Body of pancreas (tissue), 4 donors: ENCODE data around the gene PSMB1.

ENCODE experiments used
- CTCF ChIP-seq, 7 experiments: fragments of 450-650 bp in 4 of 7; fragments of 200-600 bp in 3 of 7; sonication (generic) in 3 of 7; IDR thresholded peaks; one replicate each; pipeline ENCODE4 v1.5.1; 2016 to 2019; ENCODE audit warnings: antibody characterized with exemption in 7 of 7
- POLR2A ChIP-seq, 3 donors: fragments of 450-650 bp; IDR thresholded peaks; one replicate each; pipeline ENCODE4 v1.6.1; 2016; ENCODE audit warnings: antibody characterized with exemption in 3 of 3, mild to moderate bottlenecking in 2 of 3

DNA sequence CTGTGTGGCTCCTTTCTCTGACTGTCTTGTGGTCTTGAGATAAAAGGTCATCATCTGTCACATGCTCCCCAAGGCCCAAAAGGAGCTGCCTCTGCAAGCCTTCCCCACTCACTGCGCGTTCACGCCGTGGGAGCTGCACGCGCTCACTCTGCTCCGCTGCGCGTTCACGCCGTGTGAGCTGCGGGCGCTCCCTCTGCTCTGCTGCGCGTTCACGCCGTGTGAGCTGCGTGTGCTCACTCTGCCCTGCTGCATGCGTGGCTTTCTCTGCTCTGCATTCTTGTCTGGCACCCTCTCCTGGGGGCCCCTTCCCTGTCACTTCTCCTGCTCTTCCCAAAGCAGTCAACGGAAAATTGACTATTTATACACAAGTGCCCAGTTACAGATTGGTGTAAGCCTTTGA lies 42.5 kb downstream of the PSMB1 start:
- no peak for TF ChIP-seq CTCF (IDR thresholded peaks at IDR 0.05)
- no peak for TF ChIP-seq POLR2A (IDR thresholded peaks at IDR 0.05)
